ENCODE measurements around the gene CARD9.

CARD9 gene

GRCh38 chr9:136336881-136337280, 36.6 kb downstream of the CARD9 start:
- H4K20me1 ChIP-seq (ENCODE audit: insufficient read depth, low read length), result no peaks in the 10 kb centered on the region
- H3K79me2 ChIP-seq (ENCODE audit: insufficient read depth, low read length), result no peaks in the 10 kb centered on the region
- H3K9me3 ChIP-seq (ENCODE audit: low read length), result no peaks in the 10 kb centered on the region
- H3K27me3 ChIP-seq (ENCODE audit: insufficient read depth, low read length), result peaks cover 25% of the 10 kb centered on the region
- H3K36me3 ChIP-seq (ENCODE audit: insufficient read depth, low read length), result no peaks in the 10 kb centered on the region
- no peak overlapping the region for H3K9ac ChIP-seq (ENCODE audit: low read length)
- no peak overlapping the region for H3K27ac ChIP-seq (ENCODE audit: low read depth, low read length, poor library complexity, severe bottlenecking)
- H2AFZ ChIP-seq (ENCODE audit: low read length), result no peak overlapping the region
- no peak for TF ChIP-seq CTCF (IDR thresholded peaks at IDR 0.05; ENCODE audit: low read length)
- TF ChIP-seq EZH2 (IDR thresholded peaks at IDR 0.05; ENCODE audit: borderline replicate concordance, low read length), result no peak
- no peak overlapping the region for H3K4me2 ChIP-seq (ENCODE audit: low read length)
- H3F3A ChIP-seq (ENCODE audit: insufficient read depth, low read length), result no peaks in the 10 kb centered on the region
- H3K4me3 ChIP-seq (ENCODE audit: low read depth, low read length, poor library complexity, severe bottlenecking), result no peak overlapping the region
- H3K4me1 ChIP-seq (ENCODE audit: insufficient read depth, low read length, severe bottlenecking), result no peaks in the 10 kb centered on the region
- no peaks in the 10 kb centered on the region for H3K9me2 ChIP-seq (ENCODE audit: low read depth, low read length)

GRCh38 chr9:136336156-136336870, 37.2 kb downstream of the CARD9 start:
- H3F3A ChIP-seq (ENCODE audit: insufficient read depth, low read length), result no peaks in the 10 kb centered on the region
- no peak overlapping the region for H3K27ac ChIP-seq (ENCODE audit: low read depth, low read length, poor library complexity, severe bottlenecking)
- TF ChIP-seq CTCF (IDR thresholded peaks at IDR 0.05; ENCODE audit: low read length), result no peak
- no peak for TF ChIP-seq EZH2 (IDR thresholded peaks at IDR 0.05; ENCODE audit: borderline replicate concordance, low read length)
- no peaks in the 10 kb centered on the region for H3K9me3 ChIP-seq (ENCODE audit: low read length)
- no peaks in the 10 kb centered on the region for H4K20me1 ChIP-seq (ENCODE audit: insufficient read depth, low read length)
- no peaks in the 10 kb centered on the region for H3K9me2 ChIP-seq (ENCODE audit: low read depth, low read length)
- no peaks in the 10 kb centered on the region for H3K4me1 ChIP-seq (ENCODE audit: insufficient read depth, low read length, severe bottlenecking)
- no peak overlapping the region for H3K9ac ChIP-seq (ENCODE audit: low read length)
- H2AFZ ChIP-seq (ENCODE audit: low read length), result no peak overlapping the region
- H3K27me3 ChIP-seq (ENCODE audit: insufficient read depth, low read length), result peaks cover 25% of the 10 kb centered on the region
- no peak overlapping the region for H3K4me2 ChIP-seq (ENCODE audit: low read length)
- H3K36me3 ChIP-seq (ENCODE audit: insufficient read depth, low read length), result no peaks in the 10 kb centered on the region
- H3K79me2 ChIP-seq (ENCODE audit: insufficient read depth, low read length), result no peaks in the 10 kb centered on the region
- H3K4me3 ChIP-seq (ENCODE audit: low read depth, low read length, poor library complexity, severe bottlenecking), result no peak overlapping the region

- H3K27ac ChIP-seq (ENCODE audit: low read depth, low read length, poor library complexity, severe bottlenecking), result no peak overlapping the region
- peaks cover 21% of the 10 kb centered on the region for H3K27me3 ChIP-seq (ENCODE audit: insufficient read depth, low read length)
- H2AFZ ChIP-seq (ENCODE audit: low read length), result no peak overlapping the region
- no peak overlapping the region for H3K4me2 ChIP-seq (ENCODE audit: low read length)
- no peaks in the 10 kb centered on the region for H3K4me1 ChIP-seq (ENCODE audit: insufficient read depth, low read length, severe bottlenecking)
- H3K4me3 ChIP-seq (ENCODE audit: low read depth, low read length, poor library complexity, severe bottlenecking), result no peak overlapping the region
- TF ChIP-seq CTCF (IDR thresholded peaks at IDR 0.05; ENCODE audit: low read length) (no peak), EZH2 (IDR thresholded peaks at IDR 0.05; ENCODE audit: borderline replicate concordance, low read length) (no peak)
- H3K9me2 ChIP-seq (ENCODE audit: low read depth, low read length), result no peaks in the 10 kb centered on the region
- no peaks in the 10 kb centered on the region for H3K79me2 ChIP-seq (ENCODE audit: insufficient read depth, low read length)
- no peaks in the 10 kb centered on the region for H4K20me1 ChIP-seq (ENCODE audit: insufficient read depth, low read length)
- H3K9ac ChIP-seq (ENCODE audit: low read length), result no peak overlapping the region
- H3K36me3 ChIP-seq (ENCODE audit: insufficient read depth, low read length), result no peaks in the 10 kb centered on the region
- no peaks in the 10 kb centered on the region for H3K9me3 ChIP-seq (ENCODE audit: low read length)
- H3F3A ChIP-seq (ENCODE audit: insufficient read depth, low read length), result no peaks in the 10 kb centered on the region
Measured at GRCh38 chr9:136335296-136336155, 37.9 kb downstream of the CARD9 start.

All from OCI-LY1 (cell line).